Endometrium (tissue), 2 donors: Measurements from ENCODE around the gene DOCK1.

Experiments used
- FAIRE-seq: peaks from 2 replicates; lab custom pipeline; 2012; peaks lifted over from hg19 to GRCh38; lab: Jason Lieb, UNC
- donor health status: control.
- donor health status: control.

The DOCK1 gene

GRCh38 chr10:127179612-127180250 lies 274.5 kb downstream of the DOCK1 start:
- no peak for FAIRE-seq

GRCh38 chr10:127182161-127182560 lies 276.9 kb downstream of the DOCK1 start:
- no peak for FAIRE-seq

GRCh38 chr10:127184582-127184981 lies 279.4 kb downstream of the DOCK1 start:
- no peak for FAIRE-seq

GRCh38 chr10:127186813-127187212 lies 281.6 kb downstream of the DOCK1 start:
- no peak for FAIRE-seq

GRCh38 chr10:127189226-127189625 lies 284.0 kb downstream of the DOCK1 start:
- FAIRE-seq: no peak

- FAIRE-seq: no peak
These were observed 285.2 kb downstream of the DOCK1 start for GRCh38 chr10:127190427-127190826.

GRCh38 chr10:127193125-127193524 lies 287.9 kb downstream of the DOCK1 start:
- no peak for FAIRE-seq

- FAIRE-seq: no peak
These were observed 288.9 kb downstream of the DOCK1 start for GRCh38 chr10:127194111-127194510.

GRCh38 chr10:127194599-127194998 lies 289.4 kb downstream of the DOCK1 start:
- no peak for FAIRE-seq

- no peak for FAIRE-seq
These were observed 289.8 kb downstream of the DOCK1 start for GRCh38 chr10:127195041-127195506.

GRCh38 chr10:127195571-127196281 lies 290.5 kb downstream of the DOCK1 start:
- FAIRE-seq: no peak

GRCh38 chr10:127196282-127197153 lies 291.3 kb downstream of the DOCK1 start, which contains the start of gene INSYN2A:
INSYN2A (minus strand) TSS chr10:127196591; CDS start chr10:127176395, 20,196 bp downstream.
- FAIRE-seq: no peak

- FAIRE-seq: no peak
These were observed 291.9 kb downstream of the DOCK1 start for GRCh38 chr10:127197154-127197432.

- no peak for FAIRE-seq
These were observed 293.1 kb downstream of the DOCK1 start for GRCh38 chr10:127198307-127198706.

- no peak for FAIRE-seq
These were observed 293.5 kb downstream of the DOCK1 start for GRCh38 chr10:127198721-127199120.

GRCh38 chr10:127200646-127201045 lies 295.4 kb downstream of the DOCK1 start:
- FAIRE-seq: no peak

GRCh38 chr10:127203067-127203466 lies 297.8 kb downstream of the DOCK1 start:
- FAIRE-seq: no peak

GRCh38 chr10:127207081-127207480 lies 301.9 kb downstream of the DOCK1 start:
- FAIRE-seq: no peak

GRCh38 chr10:127210936-127211466 lies 305.8 kb downstream of the DOCK1 start:
- no peak for FAIRE-seq

GRCh38 chr10:127215866-127216265 lies 310.6 kb downstream of the DOCK1 start:
- no peak for FAIRE-seq

GRCh38 chr10:127216274-127216673 lies 311.0 kb downstream of the DOCK1 start:
- no peak for FAIRE-seq

GRCh38 chr10:127216786-127217185 lies 311.6 kb downstream of the DOCK1 start:
- FAIRE-seq: no peak

- no peak for FAIRE-seq
These were observed 313.4 kb downstream of the DOCK1 start for GRCh38 chr10:127218658-127219057.
